Hepatocyte (in vitro differentiated cells): ENCODE measurements around the gene TFF1.

Source experiments
- EZH2 ChIP-seq: fragments of 200-600 bp; sonication (generic); IDR thresholded peaks from 2 replicates; pipeline ENCODE4 v1.6.1; 2016; ENCODE audit warnings: antibody characterized with exemption, mild to moderate bottlenecking, borderline replicate concordance
- EZH2phosphoT487 ChIP-seq: fragments of 200-600 bp; sonication (generic); IDR thresholded peaks from one replicate; pipeline ENCODE4 v1.6.1; 2018; ENCODE audit warnings: antibody characterized with exemption, mild to moderate bottlenecking, low read depth, moderate library complexity; ENCODE audit not compliant: unreplicated experiment, severe bottlenecking
- TF ChIP-seq, protein P1 (sequence below): fragments of 200-600 bp; sonication (generic); IDR thresholded peaks from 2 replicates; pipeline ENCODE4 v1.5.1; 2016; ENCODE audit warnings: antibody characterized with exemption, mild to moderate bottlenecking; ENCODE audit not compliant: poor library complexity

DNA sequence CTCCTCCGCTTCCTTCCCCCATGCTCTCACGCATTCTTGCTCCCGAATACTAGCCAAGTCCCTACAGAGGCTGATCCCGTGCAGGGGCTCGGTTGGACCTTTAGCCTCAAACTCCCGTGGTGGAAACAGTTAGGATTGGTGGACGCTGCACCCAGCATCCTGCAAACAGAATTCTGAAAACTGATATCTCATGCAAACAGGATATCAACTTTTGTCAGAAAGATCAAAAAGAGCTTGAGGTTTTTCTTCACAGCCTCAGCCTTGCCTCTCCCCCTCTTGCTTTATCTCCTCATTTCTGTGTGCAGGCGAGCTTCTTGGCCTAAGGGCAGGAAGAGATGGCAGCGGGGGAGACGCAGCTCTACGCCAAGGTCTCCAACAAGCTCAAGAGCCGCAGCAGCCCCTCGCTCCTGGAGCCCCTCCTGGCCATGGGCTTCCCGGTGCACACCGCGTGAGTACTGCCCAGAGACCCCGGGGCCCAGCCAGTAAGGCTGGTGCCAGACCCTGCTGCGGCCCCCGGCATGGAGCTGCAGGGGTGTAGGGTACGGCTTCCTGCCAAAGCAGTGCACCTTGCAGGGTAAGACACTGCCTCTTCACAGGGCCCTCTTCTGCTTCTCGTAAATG lies 37.4 kb upstream of the TFF1 start, which contains the start of gene UBASH3A:
- TF ChIP-seq, protein P1, sequence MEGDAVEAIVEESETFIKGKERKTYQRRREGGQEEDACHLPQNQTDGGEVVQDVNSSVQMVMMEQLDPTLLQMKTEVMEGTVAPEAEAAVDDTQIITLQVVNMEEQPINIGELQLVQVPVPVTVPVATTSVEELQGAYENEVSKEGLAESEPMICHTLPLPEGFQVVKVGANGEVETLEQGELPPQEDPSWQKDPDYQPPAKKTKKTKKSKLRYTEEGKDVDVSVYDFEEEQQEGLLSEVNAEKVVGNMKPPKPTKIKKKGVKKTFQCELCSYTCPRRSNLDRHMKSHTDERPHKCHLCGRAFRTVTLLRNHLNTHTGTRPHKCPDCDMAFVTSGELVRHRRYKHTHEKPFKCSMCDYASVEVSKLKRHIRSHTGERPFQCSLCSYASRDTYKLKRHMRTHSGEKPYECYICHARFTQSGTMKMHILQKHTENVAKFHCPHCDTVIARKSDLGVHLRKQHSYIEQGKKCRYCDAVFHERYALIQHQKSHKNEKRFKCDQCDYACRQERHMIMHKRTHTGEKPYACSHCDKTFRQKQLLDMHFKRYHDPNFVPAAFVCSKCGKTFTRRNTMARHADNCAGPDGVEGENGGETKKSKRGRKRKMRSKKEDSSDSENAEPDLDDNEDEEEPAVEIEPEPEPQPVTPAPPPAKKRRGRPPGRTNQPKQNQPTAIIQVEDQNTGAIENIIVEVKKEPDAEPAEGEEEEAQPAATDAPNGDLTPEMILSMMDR, result no peak
- TF ChIP-seq EZH2, result no peak
- TF ChIP-seq EZH2phosphoT487, result no peak
